Fibroblast of lung (primary cell): Measurements from ENCODE around the gene JARID2. TPM values are rescaled to one million over a fixed set of nuclear protein-coding genes. Genes with fewer than 3 reads are reported as not detected.

Experiments used
- DNase-seq, 2 donors: peaks; one replicate each; pipeline versions ENCODE4 v3.0.0 to v3.0.0-alpha.2; 2010; ENCODE audit warnings: low read depth in 2 of 2
- H2AFZ ChIP-seq: 2 replicates; pipeline ENCODE4 v1.5.1; 2012; ENCODE audit warnings: low read length, control low read depth, inconsistent platforms
- H3K27ac ChIP-seq: 2 replicates; pipeline ENCODE4 v1.5.1; 2011; ENCODE audit warnings: low read length, control low read depth; ENCODE audit not compliant: insufficient read depth
- H3K27me3 ChIP-seq: 2 replicates; pipeline ENCODE4 v1.5.1; 2011; ENCODE audit warnings: mild to moderate bottlenecking, low read length; ENCODE audit not compliant: control insufficient read depth, insufficient read depth
- H3K36me3 ChIP-seq: 2 replicates; pipeline ENCODE4 v1.5.1; 2011; ENCODE audit warnings: low read length; ENCODE audit not compliant: control insufficient read depth, insufficient read depth
- H3K4me1 ChIP-seq: 2 replicates; pipeline ENCODE4 v1.5.1; 2011; ENCODE audit warnings: low read length; ENCODE audit not compliant: control insufficient read depth, insufficient read depth; ENCODE audit errors: extremely low read depth
- H3K4me2 ChIP-seq: 2 replicates; pipeline ENCODE4 v1.5.1; 2011; ENCODE audit warnings: low read length, control low read depth; ENCODE audit not compliant: insufficient read depth; ENCODE audit errors: extremely low read depth
- H3K4me3 ChIP-seq, 4 experiments: fragments of 200-600 bp in 1 of 4; sonication (generic) in 1 of 4; replicated peaks in 1 of 4; 2 replicates each; pipeline ENCODE4 v1.5.1; 2011 to 2016; ENCODE audit warnings: low read length in 4 of 4, low read depth in 3 of 4, mild to moderate bottlenecking in 3 of 4, control low read depth in 2 of 4, inconsistent platforms in 1 of 4, mixed read lengths in 1 of 4; ENCODE audit not compliant: insufficient read depth in 1 of 4; ENCODE audit errors: control extremely low read depth in 1 of 4
- H3K79me2 ChIP-seq: 2 replicates; pipeline ENCODE4 v1.5.1; 2012; ENCODE audit warnings: mild to moderate bottlenecking, low read length, inconsistent platforms; ENCODE audit not compliant: control insufficient read depth, insufficient read depth
- H3K9ac ChIP-seq: 2 replicates; pipeline ENCODE4 v1.5.1; 2011; ENCODE audit warnings: mild to moderate bottlenecking, low read length, control low read depth; ENCODE audit not compliant: insufficient read depth
- H3K9me3 ChIP-seq: 2 replicates; pipeline ENCODE4 v1.5.1; 2012; ENCODE audit warnings: low read depth, low read length; ENCODE audit not compliant: control insufficient read depth, insufficient read depth
- H4K20me1 ChIP-seq: 2 replicates; pipeline ENCODE4 v1.5.1; 2011; ENCODE audit warnings: low read length; ENCODE audit not compliant: control insufficient read depth, insufficient read depth; ENCODE audit errors: extremely low read depth
- CTCF ChIP-seq, 2 donors: IDR thresholded peaks in 1 of 2; conservative IDR thresholded peaks in 1 of 2; 1 replicate in 1 of 2; 2 replicates in 1 of 2; pipeline ENCODE4 v1.5.1; 2011 to 2012; ENCODE audit warnings: low read length in 2 of 2, control low read depth in 1 of 2, inconsistent platforms in 1 of 2, low read depth in 1 of 2, mild to moderate bottlenecking in 1 of 2
- EZH2 ChIP-seq: IDR thresholded peaks from 2 replicates; pipeline ENCODE4 v1.5.1; 2012; ENCODE audit warnings: low read length, control low read depth, mild to moderate bottlenecking; ENCODE audit errors: missing control alignments
- polyA plus RNA-seq, 2 donors: library from polyadenylated mRNA; depleted of rRNA in 1 of 2; stranded (reverse) in 1 of 2; unstranded in 1 of 2; fragments of >200 nt; gene quantifications; 2 replicates each; pipeline ENCODE4 v1.2.1, GENCODE V29; 2011 to 2012; ENCODE audit warnings: missing spikeins in 1 of 2
- total RNA-seq: library from RNA; depleted of rRNA; stranded (reverse); fragments of >200 nt; gene quantifications from 2 replicates; pipeline ENCODE4 v1.2.1, GENCODE V29; 2014

JARID2 gene
- total and polyA plus RNA-seq, 2 donors (not counting 1 experiment from before 2014, with no cell fraction given): 5.0 to 8.2 TPM

GRCh38 chr6:15498640-15499039, 252.8 kb downstream of the JARID2 start:
- Histone ChIP-seq H3K27me3 (no peaks in the 10 kb centered on the region), H3K27ac (no peak overlapping the region), H3K79me2 (no peaks in the 10 kb centered on the region), H3K4me2 (no peak overlapping the region), H2AFZ (no peak overlapping the region), H3K4me1 (peaks cover 3% of the 10 kb centered on the region), H3K9me3 (no peaks in the 10 kb centered on the region), H3K4me3 (no peak overlapping the region), H3K36me3 (peaks cover 5% of the 10 kb centered on the region), H4K20me1 (no peaks in the 10 kb centered on the region), H3K9ac (no peak overlapping the region)
- TF ChIP-seq CTCF (conservative IDR thresholded peaks at IDR 0.05 in 1 of 2, IDR thresholded peaks at IDR 0.05 in 1 of 2; ENCODE audit: low read depth in 1 of 2, low read length in 2 of 2): no peak
- DNase-seq: peak in 1 of 2 donors; percentile 59

- no peak overlapping the region for H2AFZ ChIP-seq
- H3K27me3 ChIP-seq: no peaks in the 10 kb centered on the region
- TF ChIP-seq EZH2 (no peak), CTCF (conservative IDR thresholded peaks at IDR 0.05 in 1 of 2, IDR thresholded peaks at IDR 0.05 in 1 of 2; ENCODE audit: low read depth in 1 of 2, low read length in 2 of 2) (no peak)
- peaks cover 5% of the 10 kb centered on the region for H3K36me3 ChIP-seq
- peaks cover 1% of the 10 kb centered on the region for H3K4me1 ChIP-seq
- H3K9ac ChIP-seq: no peak overlapping the region
- H3K4me3 ChIP-seq: no peak overlapping the region
- H3K27ac ChIP-seq: no peak overlapping the region
- no peaks in the 10 kb centered on the region for H3K79me2 ChIP-seq
- no peaks in the 10 kb centered on the region for H4K20me1 ChIP-seq
- no peaks in the 10 kb centered on the region for H3K9me3 ChIP-seq
- DNase-seq: no peak
- H3K4me2 ChIP-seq: no peak overlapping the region
These were observed 253.3 kb downstream of the JARID2 start for GRCh38 chr6:15499125-15499524.

GRCh38 chr6:15499591-15499990, 253.7 kb downstream of the JARID2 start:
- H3K9me3 ChIP-seq: no peaks in the 10 kb centered on the region
- H4K20me1 ChIP-seq: no peaks in the 10 kb centered on the region
- DNase-seq: no peak
- H3K4me1 ChIP-seq: peaks cover 3% of the 10 kb centered on the region
- H3K27ac ChIP-seq: no peak overlapping the region
- no peak overlapping the region for H3K9ac ChIP-seq
- no peaks in the 10 kb centered on the region for H3K27me3 ChIP-seq
- H2AFZ ChIP-seq: no peak overlapping the region
- H3K36me3 ChIP-seq: peaks cover 5% of the 10 kb centered on the region
- H3K79me2 ChIP-seq: no peaks in the 10 kb centered on the region
- H3K4me2 ChIP-seq: no peak overlapping the region
- H3K4me3 ChIP-seq: no peak overlapping the region
- TF ChIP-seq CTCF (conservative IDR thresholded peaks at IDR 0.05 in 1 of 2, IDR thresholded peaks at IDR 0.05 in 1 of 2; ENCODE audit: low read depth in 1 of 2, low read length in 2 of 2) (no peak), EZH2 (no peak)
